IPS DF 6.9 (cell line): ENCODE results near the gene OTOGL.
"Not testable (repeated sequence)": the region's sequence is repeated elsewhere in the genome, so short reads cannot be mapped to it uniquely, and the experiment has no call there.

Experiments used
- DNase-seq: peaks from one replicate; pipeline ENCODE4 v3.0.0-alpha.2; 2013; ENCODE audit warnings: low read depth, low spot score
- H3K27ac ChIP-seq: one replicate; pipeline ENCODE4 v1.5.1; 2013; ENCODE audit warnings: low read length, control low read depth
- H3K27me3 ChIP-seq: 2 replicates; pipeline ENCODE4 v1.6.1; 2013; ENCODE audit warnings: mild to moderate bottlenecking, low read length; ENCODE audit not compliant: control insufficient read depth, insufficient read depth
- H3K36me3 ChIP-seq: 2 replicates; pipeline ENCODE4 v1.6.1; 2013; ENCODE audit warnings: low read length; ENCODE audit not compliant: control insufficient read depth, insufficient read depth
- H3K4me1 ChIP-seq: 2 replicates; pipeline ENCODE4 v1.6.1; 2013; ENCODE audit warnings: low read length; ENCODE audit not compliant: control insufficient read depth, insufficient read depth
- H3K4me3 ChIP-seq: 2 replicates; pipeline ENCODE4 v1.5.1; 2013; ENCODE audit warnings: mild to moderate bottlenecking, low read length
- H3K9me3 ChIP-seq: 2 replicates; pipeline ENCODE4 v1.6.1; 2013; ENCODE audit warnings: low read length, inconsistent platforms; ENCODE audit not compliant: control insufficient read depth, insufficient read depth
- WGBS: extraction: QIAGEN DNeasy Blood & Tissue Kit; methylation state at CpG from one replicate; pipeline ENCODE4 v1.1.7; 2013; ENCODE audit warnings: mixed read lengths, missing lambda C conversion rate; ENCODE audit not compliant: insufficient read length, insufficient coverage; 5-methylcytosine and 5-hydroxymethylcytosine counted together

OTOGL gene

DNA sequence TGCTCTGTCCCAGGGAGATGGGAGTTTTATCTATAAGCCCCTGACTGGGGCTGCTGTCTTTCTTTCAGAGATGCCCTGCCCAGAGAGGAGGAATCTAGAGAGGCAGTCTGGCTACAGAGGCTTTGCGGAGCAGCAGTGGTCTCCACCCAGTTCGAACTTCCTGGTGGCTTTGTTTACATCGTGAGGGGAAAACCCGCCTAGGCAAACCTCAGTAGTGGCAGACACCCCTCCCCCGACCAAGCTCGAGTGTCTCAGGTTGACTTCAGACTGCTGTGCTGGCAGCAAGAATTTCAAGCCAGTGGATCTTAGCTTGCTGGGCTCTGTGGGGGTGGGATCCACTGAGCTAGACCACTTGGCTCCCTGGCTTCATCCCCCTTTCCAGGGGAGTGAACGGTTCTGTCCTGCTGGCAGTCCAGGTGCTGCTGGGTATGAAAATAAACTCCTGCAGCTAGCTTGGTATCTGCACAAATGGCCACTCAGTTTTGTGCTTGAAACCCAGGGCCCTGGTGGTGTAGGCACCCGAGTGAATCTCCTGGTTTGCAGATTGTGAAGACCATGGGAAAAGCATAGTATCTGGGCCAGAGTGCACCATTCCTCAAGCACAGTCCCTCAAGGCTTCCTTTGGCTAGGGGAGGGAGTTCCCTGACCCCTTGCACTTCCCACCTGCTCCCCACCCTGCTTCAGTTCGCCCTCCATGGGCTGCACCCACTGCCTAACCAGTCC is 15.3 kb upstream of the OTOGL start:
- not testable (repeated sequence) for H3K4me1 ChIP-seq, H3K9me3 ChIP-seq, H3K4me3 ChIP-seq, H3K27me3 ChIP-seq, H3K36me3 ChIP-seq, H3K27ac ChIP-seq, DNase-seq
- WGBS = no CpG with 5 or more reads among the region's 9 CpGs

DNA sequence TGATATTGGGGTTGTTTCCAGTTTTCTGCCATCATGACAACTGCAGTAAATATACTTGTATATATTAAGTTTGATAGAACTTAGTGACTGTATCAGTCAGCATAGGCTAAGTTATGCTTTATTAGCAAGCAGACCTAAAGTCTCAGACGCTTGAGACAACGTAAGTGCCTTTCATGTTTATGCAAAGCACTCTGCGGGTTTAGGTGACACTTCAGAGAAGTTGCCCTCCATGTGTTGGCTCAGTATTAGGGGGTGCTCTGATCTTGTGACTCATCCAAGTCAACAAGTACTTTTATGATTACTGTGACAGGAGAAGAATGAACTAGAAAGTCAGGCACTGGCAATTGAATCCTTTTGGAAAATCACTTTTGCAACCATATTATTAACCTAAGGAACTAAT is 13.3 kb upstream of the OTOGL start:
- H3K9me3 ChIP-seq = no peaks in the 10 kb centered on the region
- peaks cover 2% of the 10 kb centered on the region for H3K4me1 ChIP-seq
- no peak overlapping the region for H3K4me3 ChIP-seq
- H3K36me3 ChIP-seq = no peaks in the 10 kb centered on the region
- no CpG with 5 or more reads among the region's 3 CpGs for whole genome bisulfite sequencing
- no peak for DNase-seq
- H3K27me3 ChIP-seq = no peaks in the 10 kb centered on the region
- no peak overlapping the region for H3K27ac ChIP-seq

DNA sequence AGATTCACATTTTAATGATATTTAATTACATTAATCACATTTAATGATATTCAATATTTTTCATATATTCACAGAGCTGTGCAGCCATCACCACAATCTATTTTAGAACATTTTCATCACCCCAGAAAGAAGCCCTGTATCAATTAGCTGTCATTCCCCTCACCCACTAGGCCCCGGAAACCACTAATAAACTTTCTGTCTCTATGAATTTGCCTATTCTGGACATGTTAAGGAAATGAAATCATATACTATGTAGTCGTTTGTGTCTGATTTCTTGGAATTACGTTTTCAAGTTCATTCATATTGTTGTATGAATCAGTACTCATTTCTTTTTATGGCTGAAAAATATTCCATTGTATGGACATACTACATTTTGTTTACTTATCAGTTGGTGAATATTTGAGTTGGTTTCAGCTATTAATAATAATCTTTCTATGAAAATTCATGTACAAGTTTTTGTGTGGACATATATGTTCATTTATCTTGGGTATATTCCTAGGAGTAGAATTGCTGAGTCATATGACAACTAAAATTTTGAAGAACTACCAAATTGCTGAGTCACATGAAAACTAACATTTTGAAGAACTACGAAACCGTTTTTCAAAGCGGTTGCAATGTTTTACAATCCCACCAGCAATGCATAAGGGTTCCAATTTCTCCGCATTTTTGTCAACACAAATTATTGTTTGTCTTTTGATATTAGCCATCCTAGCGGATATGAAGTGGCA is 11.7 kb upstream of the OTOGL start:
- DNase-seq = no peak
- Histone ChIP-seq H3K9me3 (no peaks in the 10 kb centered on the region), H3K27ac (no peak overlapping the region), H3K4me1 (peaks cover 2% of the 10 kb centered on the region), H3K36me3 (no peaks in the 10 kb centered on the region), H3K4me3 (no peak overlapping the region), H3K27me3 (no peaks in the 10 kb centered on the region)
- WGBS = no CpG with 5 or more reads among the region's 8 CpGs

DNA sequence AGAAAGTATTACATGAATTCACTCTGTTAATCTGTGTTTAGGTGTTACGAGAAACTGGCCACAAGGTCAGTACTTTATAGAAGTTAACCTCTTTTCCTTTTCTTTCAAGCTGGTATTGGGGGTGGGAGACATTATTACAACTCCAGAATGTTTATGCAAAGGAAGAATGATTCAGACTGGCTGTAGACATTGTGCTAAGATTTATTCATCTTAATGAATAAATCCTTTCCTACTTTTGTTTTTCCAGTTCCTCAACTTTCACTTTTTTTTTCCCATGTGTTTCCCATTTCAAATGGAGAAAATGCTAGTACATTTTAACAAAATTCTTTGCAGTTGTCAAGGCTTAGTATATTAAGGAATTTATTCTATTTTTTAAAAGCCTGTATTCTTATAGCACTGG is 1.3 kb downstream of the OTOGL start:
- Histone ChIP-seq H3K4me3 (no peak overlapping the region), H3K27me3 (no peaks in the 10 kb centered on the region), H3K36me3 (no peaks in the 10 kb centered on the region), H3K9me3 (no peaks in the 10 kb centered on the region), H3K27ac (no peak overlapping the region), H3K4me1 (no peaks in the 10 kb centered on the region)
- WGBS = no CpG with 5 or more reads among the region's 1 CpG
- DNase-seq = no peak

DNA sequence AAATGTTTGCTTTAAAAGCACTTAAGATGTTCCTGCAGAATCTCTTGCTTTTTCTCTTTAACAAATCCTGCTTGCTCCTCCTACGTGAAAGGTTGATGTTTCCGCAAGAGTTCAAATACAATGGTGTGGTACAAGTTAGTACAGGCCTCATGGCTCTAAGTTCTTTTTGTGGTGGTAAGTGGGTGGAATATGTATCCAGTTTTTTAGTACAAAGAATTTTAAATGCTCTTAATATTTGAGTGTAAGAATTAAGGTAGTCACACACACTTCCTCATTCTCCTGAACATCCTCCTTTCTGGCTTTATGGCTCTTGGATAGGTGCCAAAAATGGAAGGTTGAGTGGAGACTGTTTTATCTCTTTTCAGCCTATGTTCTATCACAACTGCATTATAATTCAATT is 1.8 kb downstream of the OTOGL start:
- Histone ChIP-seq H3K27me3 (no peaks in the 10 kb centered on the region), H3K4me3 (no peak overlapping the region), H3K9me3 (no peaks in the 10 kb centered on the region), H3K27ac (no peak overlapping the region), H3K4me1 (no peaks in the 10 kb centered on the region), H3K36me3 (no peaks in the 10 kb centered on the region)
- no CpG with 5 or more reads among the region's 2 CpGs for WGBS
- DNase-seq = no peak

DNA sequence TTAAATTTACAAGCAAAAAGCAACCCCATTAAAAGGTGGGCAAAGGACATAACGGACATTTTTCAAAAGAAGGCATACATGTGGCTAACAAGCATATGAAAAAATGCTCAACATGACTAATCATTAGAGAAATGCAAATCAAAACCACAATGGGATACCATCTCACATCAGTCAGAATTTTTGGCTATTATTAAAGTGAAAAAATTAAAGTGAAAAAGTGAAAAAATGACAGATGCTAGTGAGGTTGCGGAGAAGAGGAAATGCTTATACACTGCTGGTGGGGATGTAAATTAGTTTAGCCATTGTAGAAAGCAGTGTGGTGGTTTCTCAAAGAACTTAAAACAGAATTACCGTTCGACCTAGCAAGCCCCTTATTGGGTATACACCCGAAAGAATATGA is 7.9 kb downstream of the OTOGL start:
- Histone ChIP-seq H3K36me3 (no peaks in the 10 kb centered on the region), H3K27ac (no peak overlapping the region), H3K27me3 (no peaks in the 10 kb centered on the region), H3K4me3 (no peak overlapping the region), H3K4me1 (no peaks in the 10 kb centered on the region), H3K9me3 (no peaks in the 10 kb centered on the region)
- 100% methylated on average over 1 of the region's 5 CpGs for WGBS
- no peak for DNase-seq

DNA sequence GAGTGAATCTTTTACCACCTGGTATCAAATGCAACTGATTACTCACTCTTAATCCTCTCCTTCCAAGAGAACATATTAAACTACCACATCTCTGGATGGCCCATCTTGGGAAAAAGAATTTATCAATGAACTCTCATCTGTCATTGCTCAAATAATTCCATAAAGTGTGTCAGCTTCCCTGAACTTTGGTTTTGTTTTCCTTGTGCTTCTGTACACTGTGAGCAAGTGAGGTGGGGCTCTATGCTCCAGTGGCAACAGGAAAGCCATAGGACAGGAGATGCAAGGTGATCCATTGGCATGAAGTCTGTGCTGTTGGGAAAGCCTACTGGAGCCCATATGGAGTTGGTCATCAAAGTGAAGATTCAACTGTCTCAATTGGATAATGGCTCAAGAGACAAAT is 17.4 kb downstream of the OTOGL start:
- Histone ChIP-seq H3K4me1 (peaks cover 1% of the 10 kb centered on the region; the same call in 1 of the 2 replicates), H3K9me3 (no peaks in the 10 kb centered on the region), H3K4me3 (no peak overlapping the region), H3K27ac (no peak overlapping the region), H3K27me3 (no peaks in the 10 kb centered on the region), H3K36me3 (no peaks in the 10 kb centered on the region)
- DNase-seq = no peak

- no peak for DNase-seq
- Histone ChIP-seq H3K36me3 (no peaks in the 10 kb centered on the region), H3K4me3 (no peak overlapping the region), H3K9me3 (no peaks in the 10 kb centered on the region), H3K4me1 (peaks cover 1% of the 10 kb centered on the region; the same call in 1 of the 2 replicates), H3K27me3 (no peaks in the 10 kb centered on the region), H3K27ac (no peak overlapping the region)
- 100% methylated on average over 1 of the region's 2 CpGs for WGBS
Observed at GRCh38 chr12:80118565-80119324, 19.4 kb downstream of the OTOGL start.

- Histone ChIP-seq H3K27me3 (no peaks in the 10 kb centered on the region), H3K27ac (no peak overlapping the region), H3K4me1 (peaks cover 1% of the 10 kb centered on the region; the same call in 1 of the 2 replicates), H3K36me3 (no peaks in the 10 kb centered on the region), H3K4me3 (no peak overlapping the region), H3K9me3 (no peaks in the 10 kb centered on the region)
- whole genome bisulfite sequencing = no CpG with 5 or more reads among the region's 3 CpGs
- DNase-seq = no peak
Observed at GRCh38 chr12:80120994-80121393, 21.7 kb downstream of the OTOGL start.

- H3K27ac ChIP-seq = no peak overlapping the region
- H3K36me3 ChIP-seq = no peaks in the 10 kb centered on the region
- no peak for DNase-seq
- H3K9me3 ChIP-seq = no peaks in the 10 kb centered on the region
- peaks cover 1% of the 10 kb centered on the region; the same call in 1 of the 2 replicates for H3K4me1 ChIP-seq
- no CpG with 5 or more reads among the region's 3 CpGs for whole genome bisulfite sequencing
- no peak overlapping the region for H3K4me3 ChIP-seq
- no peaks in the 10 kb centered on the region for H3K27me3 ChIP-seq
Observed at GRCh38 chr12:80121661-80122060, 22.3 kb downstream of the OTOGL start.
